HepG2 (cell line): ENCODE measurements around the gene STON1. TPM values are rescaled to one million over a fixed set of nuclear protein-coding genes. Genes with fewer than 3 reads are reported as not detected.

Experiments
- ATAC-seq: fragments of 200-7000 bp; cut with Tn5 transposase; 3 replicates; pipeline ENCODE4 v1.9.1; 2020; ENCODE audit warnings: mild to moderate bottlenecking, moderate library complexity
- BruUV-seq: library from RNA; stranded (reverse); fragments of 400-500 nt; replicated peaks from 2 replicates; lab custom pipeline; 2021; lab: Mats Ljungman, UMichigan
- CTCF ChIA-PET: fragments of 300-600 bp; formaldehyde crosslinking; extraction: SDS; loops from one replicate; lab custom pipeline; 2021; ENCODE audit warnings: low total read pairs, inconsistent platforms, low intra/inter-chr PET ratio; lab: Yijun Ruan, JAX
- POLR2A ChIA-PET: fragments of 350-600 bp; sonication (Branson Sonifier 250); formaldehyde crosslinking; loops from one replicate; lab custom pipeline; 2020; ENCODE audit warnings: antibody characterized with exemption, inconsistent platforms; lab: Yijun Ruan, JAX
- DNase-seq: peaks from one replicate; pipeline ENCODE4 v3.0.0-alpha.2; 2015; ENCODE audit warnings: low spot score
- FAIRE-seq: peaks from 3 replicates; lab custom pipeline; 2011; peaks lifted over from hg19 to GRCh38; lab: Jason Lieb, UNC
- H2AFZ ChIP-seq: one replicate; pipeline ENCODE4 v1.6.1; 2011; ENCODE audit warnings: low read length, inconsistent platforms
- H3K27ac ChIP-seq: fragments of 300-600 bp; 3 replicates; pipeline ENCODE4 v1.8.0; 2011; ENCODE audit warnings: mixed run types, mild to moderate bottlenecking, mixed read lengths, low read length, inconsistent platforms; ENCODE audit not compliant: insufficient read depth; ENCODE audit errors: extremely low read length
- H3K27me3 ChIP-seq, 2 experiments: fragments of 200-600 bp in 1 of 2; 2 replicates in 1 of 2; 3 replicates in 1 of 2; pipeline versions ENCODE4 v1.6.0 to v1.8.0; 2011; ENCODE audit warnings: low read length in 2 of 2, mild to moderate bottlenecking in 2 of 2, moderate library complexity in 2 of 2, inconsistent platforms in 1 of 2; ENCODE audit not compliant: insufficient read depth in 2 of 2, control insufficient read depth in 1 of 2
- H3K36me3 ChIP-seq, 2 experiments: fragments of 200-600 bp in 1 of 2; replicated peaks in 1 of 2; 2 replicates in 1 of 2; 3 replicates in 1 of 2; pipeline versions ENCODE4 v1.5.1 to v1.8.0; 2011; ENCODE audit warnings: low read length in 2 of 2, inconsistent platforms in 1 of 2; ENCODE audit not compliant: insufficient read depth in 2 of 2, control insufficient read depth in 1 of 2
- H3K4me1 ChIP-seq: 2 replicates; pipeline ENCODE4 v1.5.1; 2012; ENCODE audit warnings: low read length, inconsistent platforms; ENCODE audit not compliant: insufficient read depth
- H3K4me2 ChIP-seq: 2 replicates; pipeline ENCODE4 v1.6.0; 2011; ENCODE audit warnings: low read depth, low read length, inconsistent platforms
- H3K4me3 ChIP-seq, 3 experiments: fragments of 200-600 bp in 1 of 3; sonication (generic), shearing (Covaris generic) in 1 of 3; replicated peaks in 1 of 3; 2 replicates each; pipeline ENCODE4 v1.5.1; 2011 to 2016; ENCODE audit warnings: low read length in 3 of 3, inconsistent platforms in 2 of 3, low read depth in 2 of 3, mild to moderate bottlenecking in 2 of 3, control low read depth in 1 of 3, mixed read lengths in 1 of 3; ENCODE audit not compliant: insufficient read depth in 1 of 3
- H3K79me2 ChIP-seq: one replicate; pipeline ENCODE4 v1.6.1; 2011; ENCODE audit warnings: low read length, inconsistent platforms; ENCODE audit not compliant: insufficient read depth
- H3K9ac ChIP-seq: 2 replicates; pipeline ENCODE4 v1.6.0; 2011; ENCODE audit warnings: mild to moderate bottlenecking, low read depth, low read length, inconsistent platforms; ENCODE audit not compliant: insufficient read depth
- H3K9me3 ChIP-seq: 2 replicates; pipeline ENCODE4 v1.5.1; 2012; ENCODE audit warnings: mild to moderate bottlenecking, low read length
- H4K20me1 ChIP-seq: 2 replicates; pipeline ENCODE4 v1.6.0; 2011; ENCODE audit warnings: inconsistent platforms, mild to moderate bottlenecking, low read length, moderate library complexity; ENCODE audit not compliant: insufficient read depth
- ARID4A ChIP-seq: sonication (generic); formaldehyde crosslinking; IDR thresholded peaks from 2 replicates; pipeline ENCODE4 v1.5.0; 2020; ENCODE audit warnings: mild to moderate bottlenecking, missing genetic modification reagents, borderline replicate concordance
- CHD2 ChIP-seq: IDR thresholded peaks from 2 replicates; pipeline ENCODE4 v1.6.1; 2011; ENCODE audit warnings: low read depth, low read length, improper control_type of control experiment
- EP300 ChIP-seq, 3 experiments: sonication (generic) in 1 of 3; formaldehyde crosslinking in 1 of 3; IDR thresholded peaks; 2 replicates each; pipeline versions ENCODE4 v1.5.1 to v1.6.1; 2011 to 2020; ENCODE audit warnings: low read depth in 2 of 3, low read length in 2 of 3, borderline replicate concordance in 1 of 3, improper control_type of control experiment in 1 of 3, mild to moderate bottlenecking in 1 of 3, missing genetic modification reagents in 1 of 3, moderate library complexity in 1 of 3
- MAFF ChIP-seq: IDR thresholded peaks from 2 replicates; pipeline ENCODE4 v1.6.1; 2011; ENCODE audit warnings: low read depth, low read length, improper control_type of control experiment
- MEIS1 ChIP-seq: sonication (generic); formaldehyde crosslinking; IDR thresholded peaks from 2 replicates; pipeline ENCODE4 v1.9.0; 2021; ENCODE audit warnings: mild to moderate bottlenecking, missing genetic modification reagents, moderate library complexity, borderline replicate concordance
- MEIS2 ChIP-seq: sonication (generic); formaldehyde crosslinking; IDR thresholded peaks from 2 replicates; pipeline ENCODE4 v1.9.0; 2021; ENCODE audit warnings: mild to moderate bottlenecking, missing genetic modification reagents
- NFE2 ChIP-seq: sonication (generic); formaldehyde crosslinking; IDR thresholded peaks from 2 replicates; pipeline ENCODE4 v1.4.0; 2020; ENCODE audit warnings: missing genetic modification reagents
- NRL ChIP-seq: sonication (generic); formaldehyde crosslinking; IDR thresholded peaks from 2 replicates; pipeline ENCODE4 v1.5.0; 2020; ENCODE audit warnings: missing genetic modification reagents, mild to moderate bottlenecking, moderate library complexity, borderline replicate concordance
- PRDM4 ChIP-seq: sonication (generic); formaldehyde crosslinking; IDR thresholded peaks from 2 replicates; pipeline ENCODE4 v1.9.0; 2021; ENCODE audit warnings: missing genetic modification reagents, borderline replicate concordance
- SMAD1 ChIP-seq: sonication (generic); formaldehyde crosslinking; IDR thresholded peaks from 2 replicates; pipeline ENCODE4 v1.4.0; 2020; ENCODE audit warnings: missing genetic modification reagents, low read depth, mild to moderate bottlenecking, borderline replicate concordance
- TAF15 ChIP-seq: fragments of 200-400 bp; formaldehyde crosslinking; IDR thresholded peaks from one replicate; pipeline ENCODE4 v1.6.1; 2018; ENCODE audit warnings: mild to moderate bottlenecking, low read depth, low read length; ENCODE audit not compliant: poor library complexity, severe bottlenecking
- TOPORS ChIP-seq: sonication (generic); formaldehyde crosslinking; IDR thresholded peaks from 2 replicates; pipeline ENCODE4 v1.8.0; 2023; ENCODE audit warnings: mild to moderate bottlenecking, missing genetic modification reagents
- YY1 ChIP-seq: IDR thresholded peaks from 2 replicates; pipeline ENCODE4 v1.6.1; 2011; ENCODE audit warnings: low read length, low read depth, moderate library complexity, mild to moderate bottlenecking; ENCODE audit not compliant: insufficient read depth, insufficient replicate concordance
- ZNF24 ChIP-seq: fragments of 450-650 bp; IDR thresholded peaks from 2 replicates; pipeline ENCODE4 v1.6.1; 2017; ENCODE audit warnings: antibody characterized with exemption, mild to moderate bottlenecking
- ZNF3 ChIP-seq: IDR thresholded peaks from 2 replicates; pipeline ENCODE4 v1.7.0; 2017; ENCODE audit warnings: inconsistent platforms
- ZNF564 ChIP-seq: sonication (generic); formaldehyde crosslinking; IDR thresholded peaks from 2 replicates; pipeline ENCODE4 v1.8.1; 2023; ENCODE audit warnings: mild to moderate bottlenecking, missing genetic modification reagents
- ZNF615 ChIP-seq: sonication (generic); formaldehyde crosslinking; IDR thresholded peaks from 2 replicates; pipeline ENCODE4 v1.5.0; 2020; ENCODE audit warnings: mild to moderate bottlenecking, missing genetic modification reagents, borderline replicate concordance
- ZNF674 ChIP-seq: sonication (generic); formaldehyde crosslinking; IDR thresholded peaks from 2 replicates; pipeline ENCODE4 v1.5.0; 2020; ENCODE audit warnings: low read depth, mild to moderate bottlenecking, missing genetic modification reagents
- WGBS: methylation state at CpG from one replicate; pipeline ENCODE4 v1.1.6; 2017; ENCODE audit warnings: low lambda C conversion rate; 5-methylcytosine and 5-hydroxymethylcytosine counted together
- in situ Hi-C: cut with HindIII; loops from 2 replicates; pipeline ENCODE4 v1.10.0; 2017; ENCODE audit warnings: low pct_unique_long_range_greater_than_20kb; ENCODE audit not compliant: extremely low pct_ligation_motif_present
- intact Hi-C: fragments of 100-400 bp; cut with micrococcal nuclease; formaldehyde crosslinking; loops from one replicate; pipeline ENCODE4 v1.10.0; 2022; ENCODE audit not compliant: unreplicated experiment
- polyA plus RNA-seq, 8 experiments: library from polyadenylated mRNA; depleted of rRNA in 3 of 8; stranded (reverse) in 7 of 8; unstranded in 1 of 8; fragments of >200 nt; fragmentation: Illumina TruSeq in 4 of 8; extraction: Trizol in 4 of 8; gene quantifications; 2 replicates each; pipeline versions ENCODE4 v1.2.1 to v1.2.3, GENCODE V29; 2011 to 2016; ENCODE audit warnings: low read depth in 4 of 8, missing spikeins in 1 of 8, mixed read lengths in 1 of 8; ENCODE audit not compliant: insufficient read depth in 1 of 8
- total RNA-seq, 5 experiments: library from RNA; depleted of rRNA; stranded (reverse); fragments of >200 nt; fragmentation: Illumina TruSeq; extraction: Trizol; gene quantifications; 2 replicates each; pipeline ENCODE4 v1.2.3, GENCODE V29; 2016; ENCODE audit warnings: low read depth in 1 of 5

STON1 gene
- total and polyA plus RNA-seq, 2 of the 13 experiments (the other 11 are each of a cell fraction or from before 2014, with no cell fraction given) = 0.09 to 0.28 TPM

- no peak for FAIRE-seq
- Histone ChIP-seq H3K4me3 (no peak overlapping the region), H3K36me3 (no peaks in the 10 kb centered on the region), H3K79me2 (no peaks in the 10 kb centered on the region), H3K4me1 (no peaks in the 10 kb centered on the region), H3K9me3 (no peaks in the 10 kb centered on the region), H3K9ac (no peak overlapping the region)
- BruUV-seq = no TSS peak
- intact Hi-C loops = no loop called here
- in situ Hi-C loops = no loop called here
- no peak for DNase-seq
- TF ChIP-seq EP300 (IDR thresholded peaks at IDR 0.05; ENCODE audit: low read depth in 2 of 2, low read length in 2 of 2) (no peak), EP300 (CRISPR knock-in tag; IDR thresholded peaks at IDR 0.05; ENCODE audit: borderline replicate concordance) (no peak), YY1 (no peak), ARID4A (CRISPR knock-in tag) (no peak), SMAD1 (CRISPR knock-in tag) (no peak), ZNF615 (CRISPR knock-in tag) (no peak), NRL (CRISPR knock-in tag) (no peak), ZNF674 (CRISPR knock-in tag) (no peak), PRDM4 (CRISPR knock-in tag) (no peak), TOPORS (CRISPR knock-in tag) (no peak), MAFF (no peak), NFE2 (CRISPR knock-in tag) (no peak), MEIS2 (CRISPR knock-in tag) (no peak), MEIS1 (CRISPR knock-in tag) (no peak), ZNF564 (CRISPR knock-in tag) (no peak), ZNF3 (CRISPR knock-in tag) (no peak), TAF15 (no peak), CHD2 (no peak), ZNF24 (no peak)
- TF ChIP-seq, all 625 proteins: peak for 0
- CTCF ChIA-PET = no interaction called here
- Histone ChIP-seq H3K27me3 (no peaks in the 10 kb centered on the region), H2AFZ (no peak overlapping the region), H3K4me2 (no peak overlapping the region), H3K27ac (no peak overlapping the region), H4K20me1 (no peaks in the 10 kb centered on the region)
- ATAC-seq = no peak
- POLR2A ChIA-PET = no interaction called here
- 11% methylated on average over 2 of the region's 2 CpGs for WGBS
These were observed 67.5 kb downstream of the STON1 start for GRCh38 chr2:48597492-48597891.
